HCT116 (cell line): ENCODE measurements around the gene ASF1A. TPM values are rescaled to one million over a fixed set of nuclear protein-coding genes. Genes with fewer than 3 reads are reported as not detected.

Source experiments
- ATAC-seq: fragments of 200-7000 bp; cut with Tn5 transposase; 2 replicates; pipeline ENCODE4 v1.9.1; 2020; ENCODE audit warnings: mild to moderate bottlenecking, moderate library complexity
- Bru-seq: library from RNA; stranded (reverse); fragments of 400-500 nt; gene quantifications from one replicate; lab custom pipeline; 2021; lab: Mats Ljungman, UMichigan
- BruChase-seq, 2 experiments: library from RNA; stranded (reverse); fragments of 400-500 nt; gene quantifications; one replicate each; lab custom pipeline; 2021; lab: Mats Ljungman, UMichigan
- BruUV-seq: library from RNA; stranded (reverse); fragments of 400-500 nt; replicated peaks from 2 replicates; lab custom pipeline; 2021; lab: Mats Ljungman, UMichigan
- CTCF ChIA-PET: fragments of 300-600 bp; sonication (Branson Sonifier 250); formaldehyde crosslinking; loops from one replicate; lab custom pipeline; 2021; ENCODE audit warnings: antibody characterized with exemption; lab: Charles Lee
- POLR2A ChIA-PET: fragments of 300-600, 350-600 bp; sonication (Branson Sonifier 250); formaldehyde crosslinking; loops from one replicate; lab custom pipeline; 2021; ENCODE audit warnings: antibody characterized with exemption; lab: Charles Lee
- RAD21 ChIA-PET, 2 experiments: fragments of 300-600 bp; sonication (Branson Sonifier 250); formaldehyde crosslinking; loops; one replicate each; lab custom pipeline; 2023; ENCODE audit warnings: low total read pairs in 2 of 2; ENCODE audit not compliant: uncharacterized antibody in 2 of 2, unreplicated experiment in 2 of 2, low non-redundant PET in 1 of 2; lab: Charles Lee
- DNase-seq: peaks from one replicate; pipeline ENCODE4 v3.0.0-alpha.2; 2010; ENCODE audit warnings: low read depth, low spot score
- H2AFZ ChIP-seq: fragments of 200-600 bp; shearing (Covaris generic), sonication (generic); 2 replicates; pipeline ENCODE4 v1.6.1; 2017; ENCODE audit warnings: low read depth, mixed run types, mixed read lengths, antibody characterized with exemption, low read length; ENCODE audit not compliant: poor library complexity, severe bottlenecking
- H3K27ac ChIP-seq: 2 replicates; pipeline ENCODE4 v1.5.1; 2012; ENCODE audit warnings: low read depth, low read length
- H3K27me3 ChIP-seq: fragments of 200-600 bp; sonication (generic); 2 replicates; pipeline ENCODE4 v1.6.1; 2016; ENCODE audit warnings: mixed run types, low read length, mixed read lengths; ENCODE audit not compliant: insufficient read depth
- H3K36me3 ChIP-seq, 2 experiments: fragments of 200-500 bp in 1 of 2; fragments of 200-600 bp in 1 of 2; sonication (Bioruptor generic) in 1 of 2; sonication (generic) in 1 of 2; 2 replicates each; pipeline versions ENCODE4 v1.5.1 to v1.6.1; 2014 to 2016; ENCODE audit warnings: low read length in 2 of 2, inconsistent platforms in 1 of 2, mixed read lengths in 1 of 2, mixed run types in 1 of 2; ENCODE audit not compliant: insufficient read depth in 2 of 2, control insufficient read depth in 1 of 2
- H3K4me1 ChIP-seq, 2 experiments: fragments of 200-600 bp in 1 of 2; sonication (generic) in 1 of 2; 2 replicates each; pipeline versions ENCODE4 v1.5.1 to v1.6.1; 2012 to 2017; ENCODE audit warnings: low read length in 2 of 2, inconsistent platforms in 1 of 2, mild to moderate bottlenecking in 1 of 2, mixed read lengths in 1 of 2, mixed run types in 1 of 2, moderate library complexity in 1 of 2; ENCODE audit not compliant: insufficient read depth in 2 of 2, control insufficient read depth in 1 of 2
- H3K4me2 ChIP-seq: fragments of 200-600 bp; sonication (generic); 2 replicates; pipeline ENCODE4 v1.6.1; 2017; ENCODE audit warnings: mixed run types, low read length, mixed read lengths
- H3K4me3 ChIP-seq, 2 experiments: fragments of 200-600 bp in 1 of 2; sonication (generic) in 1 of 2; replicated peaks in 1 of 2; 2 replicates each; pipeline ENCODE4 v1.5.1; 2011 to 2016; ENCODE audit warnings: low read length in 2 of 2, control low read depth in 1 of 2, low read depth in 1 of 2, mild to moderate bottlenecking in 1 of 2, mixed read lengths in 1 of 2, mixed run types in 1 of 2
- H3K79me2 ChIP-seq: fragments of 200-600 bp; sonication (generic); 2 replicates; pipeline ENCODE4 v1.6.1; 2017; ENCODE audit warnings: mild to moderate bottlenecking, mixed run types, low read length, moderate library complexity, mixed read lengths; ENCODE audit not compliant: insufficient read depth
- H3K9ac ChIP-seq: fragments of 200-600 bp; sonication (generic); 2 replicates; pipeline ENCODE4 v1.6.1; 2016; ENCODE audit warnings: low read length, mixed read lengths
- H3K9me2 ChIP-seq: fragments of 200-600 bp; sonication (generic), shearing (Covaris generic); 2 replicates; pipeline ENCODE4 v1.6.1; 2017; ENCODE audit warnings: mixed run types, mild to moderate bottlenecking, moderate library complexity; ENCODE audit not compliant: insufficient read depth
- H3K9me3 ChIP-seq, 2 experiments: fragments of 200-500 bp in 1 of 2; fragments of 200-600 bp in 1 of 2; sonication (Bioruptor generic) in 1 of 2; sonication (generic) in 1 of 2; 2 replicates each; pipeline ENCODE4 v1.6.1; 2014 to 2017; ENCODE audit warnings: low read length in 2 of 2, mixed read lengths in 2 of 2, inconsistent platforms in 1 of 2, low read depth in 1 of 2, mild to moderate bottlenecking in 1 of 2, mixed run types in 1 of 2, moderate library complexity in 1 of 2; ENCODE audit not compliant: control insufficient read depth in 1 of 2, insufficient read depth in 1 of 2
- H4K20me1 ChIP-seq: fragments of 200-600 bp; sonication (generic), shearing (Covaris generic); 2 replicates; pipeline ENCODE4 v1.6.1; 2017; ENCODE audit warnings: mixed run types, mild to moderate bottlenecking, moderate library complexity; ENCODE audit not compliant: insufficient read depth
- ATF3 ChIP-seq: IDR thresholded peaks from 2 replicates; pipeline ENCODE4 v1.6.1; 2012
- CEBPB ChIP-seq: IDR thresholded peaks from 2 replicates; pipeline ENCODE4 v1.6.1; 2012; ENCODE audit warnings: low read depth
- CTCF ChIP-seq, 3 experiments: fragments of 200-600 bp in 1 of 3; sonication (generic) in 1 of 3; IDR thresholded peaks in 2 of 3; conservative IDR thresholded peaks in 1 of 3; 2 replicates each; pipeline ENCODE4 v1.5.1; 2012 to 2017; ENCODE audit warnings: low read depth in 2 of 3, low read length in 2 of 3, antibody characterized with exemption in 1 of 3, borderline replicate concordance in 1 of 3, control low read depth in 1 of 3, mild to moderate bottlenecking in 1 of 3, mixed read lengths in 1 of 3, mixed run types in 1 of 3, moderate library complexity in 1 of 3; ENCODE audit not compliant: insufficient read depth in 1 of 3
- ELF1 ChIP-seq: IDR thresholded peaks from 2 replicates; pipeline ENCODE4 v1.6.1; 2012; ENCODE audit warnings: low read depth, borderline replicate concordance
- EZH2 ChIP-seq: fragments of 200-600 bp; sonication (generic); IDR thresholded peaks from 2 replicates; pipeline ENCODE4 v1.6.1; 2017; ENCODE audit warnings: antibody characterized with exemption, mixed run types
- EZH2phosphoT487 ChIP-seq: fragments of 200-600 bp; IDR thresholded peaks from 2 replicates; pipeline ENCODE4 v1.6.1; 2018; ENCODE audit warnings: antibody characterized with exemption, borderline replicate concordance
- FOSL1 ChIP-seq: IDR thresholded peaks from 2 replicates; pipeline ENCODE4 v1.6.1; 2012; ENCODE audit warnings: low read depth
- JUND ChIP-seq: IDR thresholded peaks from 2 replicates; pipeline ENCODE4 v1.6.1; 2012
- MAX ChIP-seq: IDR thresholded peaks from 2 replicates; pipeline ENCODE4 v1.6.1; 2012
- POLR2A ChIP-seq: IDR thresholded peaks from 2 replicates; pipeline ENCODE4 v1.7.0; 2011; ENCODE audit warnings: borderline replicate concordance; ENCODE audit not compliant: insufficient read depth, insufficient read length; ENCODE audit errors: extremely low read depth
- POLR2AphosphoS5 ChIP-seq: IDR thresholded peaks from 2 replicates; pipeline ENCODE4 v1.6.1; 2011; ENCODE audit warnings: mild to moderate bottlenecking, low read depth, low read length, moderate library complexity
- RAD21 ChIP-seq: IDR thresholded peaks from 2 replicates; pipeline ENCODE4 v1.6.1; 2012; ENCODE audit warnings: low read depth, mild to moderate bottlenecking
- SRF ChIP-seq: IDR thresholded peaks from 2 replicates; pipeline ENCODE4 v1.6.1; 2012; ENCODE audit warnings: low read depth
- YY1 ChIP-seq: IDR thresholded peaks from 2 replicates; pipeline ENCODE4 v1.6.1; 2011; ENCODE audit warnings: low read length, low read depth, moderate library complexity, mild to moderate bottlenecking; ENCODE audit not compliant: insufficient replicate concordance; ENCODE audit errors: extremely low read depth
- ZBTB33 ChIP-seq: IDR thresholded peaks from 2 replicates; pipeline ENCODE4 v1.6.1; 2011; ENCODE audit warnings: mild to moderate bottlenecking, low read length, moderate library complexity; ENCODE audit not compliant: insufficient replicate concordance; ENCODE audit errors: extremely low read depth
- ZFX ChIP-seq: fragments of 450-650 bp; IDR thresholded peaks from 2 replicates; pipeline ENCODE4 v1.6.1; 2017
- ZNF274 ChIP-seq: fragments of 200-500 bp; sonication (Bioruptor generic); IDR thresholded peaks from 2 replicates; pipeline ENCODE4 v1.6.1; 2014; ENCODE audit warnings: mild to moderate bottlenecking, low read depth, low read length, inconsistent platforms
- intact Hi-C: fragments of 100-400 bp; cut with micrococcal nuclease; formaldehyde crosslinking; loops from 2 replicates; pipeline ENCODE4 v1.10.0; 2022
- long read RNA-seq: library from polyadenylated mRNA; unstranded; transcript quantifications from one replicate; pipeline ENCODE4 v2.0.0, GENCODE V29; 2021; ENCODE audit not compliant: unreplicated experiment
- polyA plus RNA-seq: library from polyadenylated mRNA; unstranded; fragments of >200 nt; gene quantifications from 2 replicates; pipeline ENCODE4 v1.2.1, GENCODE V29; 2012; ENCODE audit warnings: missing spikeins
- total RNA-seq: library from RNA; stranded (reverse); gene quantifications from one replicate; pipeline ENCODE4 v1.2.1, GENCODE V29; 2021; ENCODE audit not compliant: unreplicated experiment

Gene ASF1A
- total RNA-seq, result 23.3 TPM
- 6.2 and 9.7 TPM in 2 replicates for polyA plus RNA-seq
- Bru-seq, nascent RNA, result percentile 92 among the genes with signal in this experiment
- percentile 79 among the genes with signal in this experiment for BruChase-seq, experiment 1, labeled RNA remaining after a 6-hour chase
- percentile 88 among the genes with signal in this experiment for BruChase-seq, experiment 2, labeled RNA remaining after a 2-hour chase
- long read RNA-seq, transcript ASF1A-201 (4 exons, 2,362 nt), result major isoform, 58 of 62 reads
- long read RNA-seq, partial matches to known transcripts, result 2 of 62 reads
- long read RNA-seq, other reads (novel, unspliced or antisense), result 2 of 62 reads

- no TSS peak for BruUV-seq
- intact Hi-C loops, result loop anchor here (1.0 to 10.0 kb wide), 4 partner anchors 41 to 329 kb away; partner anchors contain the start of genes CEP85L and MCM9
- TF ChIP-seq POLR2AphosphoS5, result peak; percentile 90
- TF ChIP-seq ZBTB33, result peak; percentile 40
- TF ChIP-seq ATF3, result no peak
- TF ChIP-seq JUND, result no peak
- TF ChIP-seq RAD21, result peak; percentile 52
- peak; percentile 44 to 58 (median 57); a peak in 4 of 6 replicates for TF ChIP-seq CTCF (IDR thresholded peaks at IDR 0.05 in 2 of 3, conservative IDR thresholded peaks at IDR 0.05 in 1 of 3; ENCODE audit: borderline replicate concordance in 1 of 3, insufficient read depth in 1 of 3, low read depth in 2 of 3, low read length in 2 of 3)
- peak; percentile 92 for TF ChIP-seq POLR2A
- no peak for TF ChIP-seq SRF
- 0 out of 2 replicates have a peak, but pooled peaks have one; percentile 13 for TF ChIP-seq FOSL1
- TF ChIP-seq ZFX, result no peak
- TF ChIP-seq CEBPB, result no peak
- TF ChIP-seq ELF1, result no peak
- TF ChIP-seq MAX, result peak; percentile 55
- no peak for TF ChIP-seq EZH2
- no peak for TF ChIP-seq EZH2phosphoT487
- TF ChIP-seq ZNF274, result no peak
- TF ChIP-seq YY1, result peak; percentile 87
Measured at GRCh38 chr6:118893807-118894424, at the start of gene ASF1A. Gene ASF1A, plus strand, starts transcription at chr6:118894152. Its CDS starts 262 bp downstream, at chr6:118894414.

More at GRCh38 chr6:118893807-118894424, at the start of gene ASF1A:
- Histone ChIP-seq H3K27ac (peak within 1 kb of the TSS; percentile 85), H3K4me3 (peak within 1 kb of the TSS; percentile 56 to 93), H3K27me3 (no peaks in the 10 kb centered on the region), H3K79me2 (peaks cover 57% of the 10 kb centered on the region), H4K20me1 (no peaks in the 10 kb centered on the region), H3K36me3 (no peaks in the 10 kb centered on the region), H2AFZ (no peak within 1 kb of the TSS), H3K4me1 (peaks cover 12 to 21% of the 10 kb centered on the region in 2 experiments), H3K9ac (peak within 1 kb of the TSS; percentile 87), H3K9me2 (no peaks in the 10 kb centered on the region), H3K4me2 (peak within 1 kb of the TSS; percentile 76), H3K9me3 (no peaks in the 10 kb centered on the region)
- CTCF ChIA-PET, result interaction anchor here (1.0 kb wide), 2 partner anchors 13 to 217 kb away, joined by 3 to 4 read pairs; no protein-coding TSS in a partner anchor
- RAD21 ChIA-PET, result no interaction called here
- ATAC-seq (peak; percentile 87), DNase-seq (peak; percentile 96)
- POLR2A ChIA-PET, result no interaction called here
